Measurements from ENCODE around the gene MIEF1.

Gene MIEF1

GRCh38 chr22:39471381-39472141, 30.5 kb upstream of the MIEF1 start:
- H3K36me3 ChIP-seq (ENCODE audit: control insufficient read depth, insufficient read depth, low read length), result no peaks in the 10 kb centered on the region
- no peaks in the 10 kb centered on the region for H3K9me3 ChIP-seq (ENCODE audit: control insufficient read depth, insufficient read depth, low read depth, low read length)
- no peak overlapping the region for H3K4me3 ChIP-seq (ENCODE audit: low read depth, low read length)
- no peak overlapping the region for H3K27ac ChIP-seq (ENCODE audit: low read depth, low read length)
- no peaks in the 10 kb centered on the region for H3K27me3 ChIP-seq (ENCODE audit: control insufficient read depth, insufficient read depth, low read length)
- H3K9ac ChIP-seq (ENCODE audit: low read length), result no peak overlapping the region
- H3K4me1 ChIP-seq (ENCODE audit: control insufficient read depth, insufficient read depth, low read length), result peaks cover 69% of the 10 kb centered on the region

- Histone ChIP-seq H3K4me3 (ENCODE audit: low read depth, low read length) (no peak overlapping the region), H3K4me1 (ENCODE audit: control insufficient read depth, insufficient read depth, low read length) (peaks cover 69% of the 10 kb centered on the region), H3K9me3 (ENCODE audit: control insufficient read depth, insufficient read depth, low read depth, low read length) (no peaks in the 10 kb centered on the region), H3K27ac (ENCODE audit: low read depth, low read length) (no peak overlapping the region), H3K27me3 (ENCODE audit: control insufficient read depth, insufficient read depth, low read length) (no peaks in the 10 kb centered on the region), H3K9ac (ENCODE audit: low read length) (peak overlapping the region; percentile 21), H3K36me3 (ENCODE audit: control insufficient read depth, insufficient read depth, low read length) (no peaks in the 10 kb centered on the region)
Observed at GRCh38 chr22:39472570-39473556, 29.2 kb upstream of the MIEF1 start.

GRCh38 chr22:39473851-39474250, 28.2 kb upstream of the MIEF1 start:
- Histone ChIP-seq H3K36me3 (ENCODE audit: control insufficient read depth, insufficient read depth, low read length) (no peaks in the 10 kb centered on the region), H3K27me3 (ENCODE audit: control insufficient read depth, insufficient read depth, low read length) (no peaks in the 10 kb centered on the region), H3K9ac (ENCODE audit: low read length) (peak overlapping the region; percentile 54), H3K4me3 (ENCODE audit: low read depth, low read length) (no peak overlapping the region), H3K9me3 (ENCODE audit: control insufficient read depth, insufficient read depth, low read depth, low read length) (no peaks in the 10 kb centered on the region), H3K27ac (ENCODE audit: low read depth, low read length) (peak overlapping the region; percentile 15; the same call in 1 of the 2 replicates), H3K4me1 (ENCODE audit: control insufficient read depth, insufficient read depth, low read length) (peaks cover 69% of the 10 kb centered on the region)

GRCh38 chr22:39474351-39475111, 27.6 kb upstream of the MIEF1 start:
- no peaks in the 10 kb centered on the region for H3K27me3 ChIP-seq (ENCODE audit: control insufficient read depth, insufficient read depth, low read length)
- no peaks in the 10 kb centered on the region for H3K36me3 ChIP-seq (ENCODE audit: control insufficient read depth, insufficient read depth, low read length)
- H3K4me1 ChIP-seq (ENCODE audit: control insufficient read depth, insufficient read depth, low read length), result peaks cover 64% of the 10 kb centered on the region
- no peaks in the 10 kb centered on the region for H3K9me3 ChIP-seq (ENCODE audit: control insufficient read depth, insufficient read depth, low read depth, low read length)
- peak overlapping the region; percentile 54 for H3K9ac ChIP-seq (ENCODE audit: low read length)
- peak overlapping the region; percentile 25; the same call in 1 of the 2 replicates for H3K27ac ChIP-seq (ENCODE audit: low read depth, low read length)
- H3K4me3 ChIP-seq (ENCODE audit: low read depth, low read length), result no peak overlapping the region; the same call in 1 of the 2 replicates

GRCh38 chr22:39475337-39475736, 26.8 kb upstream of the MIEF1 start:
- H3K27ac ChIP-seq (ENCODE audit: low read depth, low read length), result peak overlapping the region; percentile 25; the same call in 1 of the 2 replicates
- H3K4me3 ChIP-seq (ENCODE audit: low read depth, low read length), result no peak overlapping the region
- no peak overlapping the region for H3K9ac ChIP-seq (ENCODE audit: low read length)
- H3K4me1 ChIP-seq (ENCODE audit: control insufficient read depth, insufficient read depth, low read length), result peaks cover 56% of the 10 kb centered on the region
- H3K27me3 ChIP-seq (ENCODE audit: control insufficient read depth, insufficient read depth, low read length), result no peaks in the 10 kb centered on the region
- no peaks in the 10 kb centered on the region for H3K9me3 ChIP-seq (ENCODE audit: control insufficient read depth, insufficient read depth, low read depth, low read length)
- H3K36me3 ChIP-seq (ENCODE audit: control insufficient read depth, insufficient read depth, low read length), result no peaks in the 10 kb centered on the region

- Histone ChIP-seq H3K4me1 (ENCODE audit: control insufficient read depth, insufficient read depth, low read length) (peaks cover 51% of the 10 kb centered on the region), H3K27me3 (ENCODE audit: control insufficient read depth, insufficient read depth, low read length) (no peaks in the 10 kb centered on the region), H3K4me3 (ENCODE audit: low read depth, low read length) (no peak overlapping the region), H3K9me3 (ENCODE audit: control insufficient read depth, insufficient read depth, low read depth, low read length) (no peaks in the 10 kb centered on the region), H3K9ac (ENCODE audit: low read length) (no peak overlapping the region), H3K36me3 (ENCODE audit: control insufficient read depth, insufficient read depth, low read length) (no peaks in the 10 kb centered on the region), H3K27ac (ENCODE audit: low read depth, low read length) (no peak overlapping the region)
Observed at GRCh38 chr22:39475902-39476301, 26.2 kb upstream of the MIEF1 start.

- H3K36me3 ChIP-seq (ENCODE audit: control insufficient read depth, insufficient read depth, low read length), result no peaks in the 10 kb centered on the region
- H3K9ac ChIP-seq (ENCODE audit: low read length), result no peak overlapping the region
- H3K27ac ChIP-seq (ENCODE audit: low read depth, low read length), result no peak overlapping the region
- peaks cover 44% of the 10 kb centered on the region for H3K4me1 ChIP-seq (ENCODE audit: control insufficient read depth, insufficient read depth, low read length)
- H3K9me3 ChIP-seq (ENCODE audit: control insufficient read depth, insufficient read depth, low read depth, low read length), result no peaks in the 10 kb centered on the region
- H3K4me3 ChIP-seq (ENCODE audit: low read depth, low read length), result no peak overlapping the region
- no peaks in the 10 kb centered on the region for H3K27me3 ChIP-seq (ENCODE audit: control insufficient read depth, insufficient read depth, low read length)
Observed at GRCh38 chr22:39476664-39477063, 25.4 kb upstream of the MIEF1 start.

- Histone ChIP-seq H3K27ac (ENCODE audit: low read depth, low read length) (no peak overlapping the region), H3K9me3 (ENCODE audit: control insufficient read depth, insufficient read depth, low read depth, low read length) (no peaks in the 10 kb centered on the region), H3K4me1 (ENCODE audit: control insufficient read depth, insufficient read depth, low read length) (peaks cover 35% of the 10 kb centered on the region), H3K27me3 (ENCODE audit: control insufficient read depth, insufficient read depth, low read length) (no peaks in the 10 kb centered on the region), H3K9ac (ENCODE audit: low read length) (no peak overlapping the region), H3K36me3 (ENCODE audit: control insufficient read depth, insufficient read depth, low read length) (no peaks in the 10 kb centered on the region), H3K4me3 (ENCODE audit: low read depth, low read length) (no peak overlapping the region)
Observed at GRCh38 chr22:39477542-39477941, 24.5 kb upstream of the MIEF1 start.

GRCh38 chr22:39478441-39478850, 23.6 kb upstream of the MIEF1 start:
- Histone ChIP-seq H3K27ac (ENCODE audit: low read depth, low read length) (no peak overlapping the region), H3K4me1 (ENCODE audit: control insufficient read depth, insufficient read depth, low read length) (peaks cover 26% of the 10 kb centered on the region), H3K9me3 (ENCODE audit: control insufficient read depth, insufficient read depth, low read depth, low read length) (no peaks in the 10 kb centered on the region), H3K4me3 (ENCODE audit: low read depth, low read length) (no peak overlapping the region), H3K9ac (ENCODE audit: low read length) (no peak overlapping the region), H3K27me3 (ENCODE audit: control insufficient read depth, insufficient read depth, low read length) (no peaks in the 10 kb centered on the region; the same call in 1 of the 2 replicates), H3K36me3 (ENCODE audit: control insufficient read depth, insufficient read depth, low read length) (no peaks in the 10 kb centered on the region)

GRCh38 chr22:39479254-39479653, 22.8 kb upstream of the MIEF1 start:
- peaks cover 19% of the 10 kb centered on the region for H3K4me1 ChIP-seq (ENCODE audit: control insufficient read depth, insufficient read depth, low read length)
- no peaks in the 10 kb centered on the region for H3K36me3 ChIP-seq (ENCODE audit: control insufficient read depth, insufficient read depth, low read length)
- H3K9me3 ChIP-seq (ENCODE audit: control insufficient read depth, insufficient read depth, low read depth, low read length), result no peaks in the 10 kb centered on the region
- no peaks in the 10 kb centered on the region; the same call in 1 of the 2 replicates for H3K27me3 ChIP-seq (ENCODE audit: control insufficient read depth, insufficient read depth, low read length)
- no peak overlapping the region for H3K27ac ChIP-seq (ENCODE audit: low read depth, low read length)
- no peak overlapping the region for H3K9ac ChIP-seq (ENCODE audit: low read length)
- no peak overlapping the region for H3K4me3 ChIP-seq (ENCODE audit: low read depth, low read length)
